Measurements from ENCODE around the gene CD40LG.

Gene CD40LG

GRCh38 chrX:136647677-136648360 is at the start of gene CD40LG:
Gene CD40LG (plus strand): TSS chrX:136648158. CDS start chrX:136648249, 91 bp downstream.
- DNase-seq, result no peak

DNA sequence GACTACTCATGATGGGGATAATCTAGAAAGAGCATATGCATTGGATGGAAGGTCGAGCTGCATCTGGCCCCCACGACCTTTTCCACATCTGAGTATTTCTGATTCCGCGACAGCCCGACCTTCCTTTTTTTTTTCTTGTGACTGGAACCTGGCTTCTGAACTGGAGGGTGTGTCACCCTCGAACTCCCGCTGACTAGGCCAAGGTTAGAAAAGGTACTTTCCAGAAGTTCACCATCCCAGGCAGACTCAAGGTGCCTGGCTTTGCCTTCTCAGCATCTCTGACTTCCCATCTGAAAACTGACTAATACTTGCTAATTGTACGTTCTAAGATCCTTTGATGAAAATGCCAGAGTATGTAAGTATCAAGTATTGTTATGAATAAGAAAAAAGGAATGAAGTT is 49.3 kb upstream of the CD40LG start:
- no peak for DNase-seq

DNA sequence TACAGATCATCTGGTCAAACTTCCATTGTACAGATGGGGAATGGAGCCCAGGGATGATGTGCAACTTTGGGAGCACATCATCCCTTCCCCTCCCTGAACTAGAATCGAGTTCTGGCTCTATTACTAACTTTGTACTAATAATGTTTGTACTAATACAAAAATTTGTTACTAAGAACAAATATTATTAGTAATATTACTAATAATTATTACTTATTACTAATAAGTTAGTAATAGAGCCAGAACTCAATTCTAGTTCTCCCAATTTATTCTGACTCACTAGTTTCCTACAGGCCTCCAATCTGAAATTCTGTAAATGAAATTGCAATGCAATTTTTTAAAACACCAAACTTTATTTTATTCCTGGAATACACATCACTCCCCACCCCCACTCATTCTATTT is 47.9 kb upstream of the CD40LG start:
- no peak for DNase-seq

DNA sequence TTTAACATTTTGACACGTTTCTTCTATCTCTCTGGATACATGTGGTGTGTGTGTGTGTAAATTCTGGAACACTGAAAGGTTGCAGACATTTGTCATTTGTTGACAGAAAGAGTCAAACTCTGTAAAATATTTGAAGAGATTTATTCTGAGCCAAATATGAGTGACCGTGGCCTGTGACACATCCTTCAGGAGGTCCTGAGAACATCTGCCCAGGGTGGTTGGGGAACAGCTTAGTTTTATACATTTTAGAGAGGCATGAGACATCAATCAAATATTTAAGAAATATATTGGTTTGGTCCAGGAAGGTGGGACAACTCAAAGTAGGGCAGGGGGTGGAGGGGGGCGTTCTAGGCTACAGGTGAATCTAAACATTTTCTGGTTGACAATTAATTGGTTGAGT is 40.7 kb upstream of the CD40LG start:
- DNase-seq, result no peak

- no peak for DNase-seq
Observed at GRCh38 chrX:136608295-136608933, 39.5 kb upstream of the CD40LG start.

DNA sequence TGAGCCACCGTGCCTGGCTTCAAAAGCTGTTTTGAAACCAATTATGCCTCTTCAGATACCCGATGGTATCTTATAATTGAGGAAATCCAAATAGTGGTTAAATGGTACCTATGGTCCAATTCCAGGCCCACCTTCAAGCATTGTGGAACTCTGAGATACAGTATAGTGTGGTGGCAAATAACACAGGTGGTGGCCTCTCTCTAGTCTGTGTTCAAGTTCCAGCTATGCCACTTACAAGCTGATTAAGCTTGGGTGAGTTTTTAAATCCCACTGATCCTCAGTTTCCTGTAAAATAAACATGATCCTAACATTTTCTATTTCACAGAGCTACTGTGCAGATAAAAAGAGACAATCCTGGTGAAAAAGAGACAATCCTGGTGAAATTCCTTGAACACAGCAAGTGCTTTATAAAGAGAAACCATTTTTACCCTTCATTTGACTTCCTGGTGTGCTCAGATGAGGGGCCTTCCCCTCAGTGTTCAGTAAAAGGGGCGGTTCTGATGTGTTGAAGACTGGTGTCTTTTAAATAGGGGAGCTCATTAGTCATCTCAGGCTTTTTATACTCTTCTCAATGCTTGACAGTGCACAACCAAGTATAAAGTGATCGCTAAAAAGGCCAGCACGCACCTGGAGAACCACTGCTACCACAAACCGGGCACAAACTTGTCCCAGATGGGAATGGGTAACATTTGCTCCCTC is 30.8 kb upstream of the CD40LG start:
- DNase-seq, result no peak

GRCh38 chrX:136619899-136620505 is 28.0 kb upstream of the CD40LG start:
- DNase-seq, result no peak

GRCh38 chrX:136620780-136621179 is 27.2 kb upstream of the CD40LG start:
- no peak for DNase-seq

DNA sequence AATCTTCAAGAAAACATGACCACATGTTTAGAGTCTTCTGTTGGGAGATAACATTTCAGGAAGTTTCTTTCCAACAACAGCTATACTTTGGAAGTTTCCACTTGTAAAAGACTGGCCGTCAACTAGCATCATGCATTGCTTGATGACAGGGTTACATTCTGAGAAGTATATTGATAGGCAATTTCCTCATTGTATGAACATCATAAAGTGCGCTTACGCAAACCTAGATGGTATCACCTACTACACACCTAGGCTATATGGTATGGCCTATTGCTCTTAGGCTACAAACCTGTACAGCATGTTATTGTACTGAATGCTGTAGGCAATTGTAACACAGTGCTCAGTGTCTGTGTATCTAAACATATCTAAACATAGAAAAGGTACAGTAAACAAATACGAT is 25.4 kb upstream of the CD40LG start:
- no peak for DNase-seq

GRCh38 chrX:136623396-136623795 is 24.6 kb upstream of the CD40LG start:
- DNase-seq, result no peak

- DNase-seq, result no peak
Observed at GRCh38 chrX:136625246-136625645, 22.7 kb upstream of the CD40LG start.

GRCh38 chrX:136626237-136626636 is 21.7 kb upstream of the CD40LG start:
- no peak for DNase-seq

- DNase-seq, result no peak
Observed at GRCh38 chrX:136626891-136627290, 21.1 kb upstream of the CD40LG start.

DNA sequence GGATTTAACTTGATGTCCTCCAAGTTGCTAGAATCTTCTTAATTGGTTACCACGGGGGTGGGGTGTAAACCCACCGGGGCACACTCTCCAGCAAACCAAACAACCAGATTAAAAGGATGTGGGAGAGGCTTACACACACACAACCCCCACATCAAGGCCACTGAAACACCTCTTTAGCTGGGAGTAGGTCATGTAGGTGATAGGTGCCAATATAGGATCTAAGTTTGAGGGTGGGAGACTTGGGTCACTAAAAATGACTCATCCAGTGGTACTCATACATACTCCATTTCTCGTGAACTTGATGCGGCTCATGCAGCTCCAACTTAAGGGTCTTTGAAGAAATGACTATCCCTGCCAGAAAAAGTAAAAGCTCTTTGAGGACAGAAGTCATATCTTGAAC is 20.5 kb upstream of the CD40LG start:
- DNase-seq, result no peak

- DNase-seq, result no peak
Observed at GRCh38 chrX:136629084-136629750, 18.7 kb upstream of the CD40LG start.

DNA sequence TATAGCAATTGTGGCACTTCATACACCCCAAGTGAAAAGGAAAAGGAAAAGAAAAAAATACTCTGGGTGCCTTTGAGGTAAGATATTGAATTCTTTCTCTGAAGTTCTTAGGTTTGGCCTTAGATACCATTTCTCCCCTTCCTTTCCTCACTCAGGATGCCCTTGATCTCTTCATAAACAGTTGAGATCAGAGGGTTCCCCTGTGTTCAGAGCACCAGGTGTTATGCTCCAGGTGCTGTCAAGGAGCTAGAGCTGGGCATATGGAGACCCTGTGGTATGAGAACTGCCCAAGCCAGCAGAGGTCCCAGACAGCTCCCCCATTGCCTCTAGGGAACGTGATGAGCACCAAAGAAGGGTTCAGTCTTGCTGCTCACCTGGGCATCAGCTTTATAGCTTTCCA is 17.1 kb upstream of the CD40LG start:
- DNase-seq, result no peak

GRCh38 chrX:136635235-136635634 is 12.7 kb upstream of the CD40LG start:
- DNase-seq, result no peak

- DNase-seq, result no peak
Observed at GRCh38 chrX:136636121-136636520, 11.8 kb upstream of the CD40LG start.

GRCh38 chrX:136639506-136640176 is 8.3 kb upstream of the CD40LG start:
- DNase-seq, result no peak

GRCh38 chrX:136643243-136643642 is 4.7 kb upstream of the CD40LG start:
- no peak for DNase-seq

DNA sequence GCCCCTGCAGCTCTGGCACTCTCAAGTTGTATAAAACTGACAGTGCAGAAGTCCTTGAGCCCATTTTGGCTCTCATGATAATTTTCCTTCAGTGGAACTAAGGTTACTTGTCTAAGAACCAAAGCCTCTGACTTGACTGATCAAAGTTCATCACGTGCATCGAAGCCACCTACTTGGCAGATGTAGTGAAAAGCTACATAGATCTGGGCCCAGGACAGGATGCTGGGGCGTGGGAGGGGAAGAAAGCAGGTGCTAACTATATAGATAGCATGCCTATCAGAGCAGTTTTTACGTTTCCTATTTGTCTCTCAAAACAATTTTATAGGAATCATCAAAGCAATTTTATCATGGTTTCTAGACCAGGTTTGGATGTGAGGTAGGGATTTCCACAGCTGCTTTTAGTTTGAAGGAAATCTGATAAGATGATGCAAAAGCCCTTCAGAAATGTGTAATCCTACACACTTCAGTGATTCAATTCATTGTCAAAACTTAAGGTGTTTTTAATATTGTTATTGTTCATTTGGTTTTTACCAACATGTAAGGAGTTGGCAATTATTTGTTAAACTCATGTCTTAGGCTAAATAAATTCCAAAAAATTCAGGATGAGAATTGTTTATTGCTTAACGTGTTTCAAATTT is 1.2 kb upstream of the CD40LG start:
- no peak for DNase-seq

DNA sequence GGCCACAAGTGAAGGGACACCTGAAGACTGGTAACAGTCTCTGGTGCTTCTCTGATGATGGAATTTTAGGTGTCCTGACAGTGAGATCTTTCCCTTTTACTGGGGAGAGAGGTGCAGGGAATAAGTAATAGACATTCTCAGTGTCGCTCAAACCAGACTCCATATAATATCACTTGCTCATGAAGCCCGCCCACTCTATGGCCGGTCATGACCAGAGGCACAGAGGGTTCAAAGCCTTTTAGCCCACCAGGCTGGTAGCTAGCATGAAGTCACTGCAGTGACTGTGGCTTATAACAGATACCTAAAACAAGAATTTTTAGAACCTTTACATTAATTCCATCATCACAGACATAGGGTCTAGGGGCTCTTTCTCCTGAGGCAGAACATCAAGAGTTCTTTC is 2.9 kb downstream of the CD40LG start:
- no peak for DNase-seq
